Dermis microvascular lymphatic vessel endothelial cell (primary cell): Measurements from ENCODE around the gene WASHC2C. TPM values are rescaled to one million over a fixed set of nuclear protein-coding genes. Genes with fewer than 3 reads are reported as not detected.
"Not testable (repeated sequence)": the region's sequence is repeated elsewhere in the genome, so short reads cannot be mapped to it uniquely, and the experiment has no call there.

Experiments
- DNase-seq, 2 donors: peaks; one replicate each; pipeline versions ENCODE4 v3.0.0 to v3.0.0-alpha.2; 2010; ENCODE audit warnings: low read depth in 2 of 2
- total RNA-seq: library from RNA; depleted of rRNA; stranded (reverse); fragments of >200 nt; gene quantifications from 2 replicates; pipeline ENCODE4 v1.2.1, GENCODE V29; 2014

The WASHC2C gene
- total RNA-seq, 1 donor from 2014 or later, result 26.6 TPM

- not testable (repeated sequence) for DNase-seq
Observed at GRCh38 chr10:45761622-45762021, 34.6 kb downstream of the WASHC2C start.

GRCh38 chr10:45763037-45763436 is 36.0 kb downstream of the WASHC2C start:
- DNase-seq, result not testable (repeated sequence)

GRCh38 chr10:45768334-45768733 is 41.3 kb downstream of the WASHC2C start:
- not testable (repeated sequence) for DNase-seq

- DNase-seq, result not testable (repeated sequence)
Observed at GRCh38 chr10:45771757-45772461, 44.8 kb downstream of the WASHC2C start.

GRCh38 chr10:45786217-45786616 is 59.2 kb downstream of the WASHC2C start:
- not testable (repeated sequence) for DNase-seq

- not testable (repeated sequence) for DNase-seq
Observed at GRCh38 chr10:45787212-45787741, 60.2 kb downstream of the WASHC2C start.

GRCh38 chr10:45789991-45790390 is 62.9 kb downstream of the WASHC2C start:
- not testable (repeated sequence) for DNase-seq

GRCh38 chr10:45790694-45791426 is 63.8 kb downstream of the WASHC2C start:
- DNase-seq, result not testable (repeated sequence)

GRCh38 chr10:45794761-45795160 is 67.7 kb downstream of the WASHC2C start:
- not testable (repeated sequence) for DNase-seq

GRCh38 chr10:45803060-45804010 is 76.3 kb downstream of the WASHC2C start:
- DNase-seq, result peak; percentile 62 to 67

GRCh38 chr10:45804996-45805395 is 77.9 kb downstream of the WASHC2C start:
- DNase-seq, result not testable (repeated sequence)

- DNase-seq, result no peak
Observed at GRCh38 chr10:45809837-45810236, 82.8 kb downstream of the WASHC2C start.

GRCh38 chr10:45811075-45811474 is 84.0 kb downstream of the WASHC2C start:
- no peak for DNase-seq

- DNase-seq, result not testable (repeated sequence)
Observed at GRCh38 chr10:45812959-45813358, 85.9 kb downstream of the WASHC2C start.

- not testable (repeated sequence) for DNase-seq
Observed at GRCh38 chr10:45814146-45814545, 87.1 kb downstream of the WASHC2C start.

GRCh38 chr10:45817130-45817859 is 90.2 kb downstream of the WASHC2C start:
- no peak for DNase-seq

GRCh38 chr10:45817912-45818311 is 90.8 kb downstream of the WASHC2C start:
- no peak for DNase-seq

- no peak for DNase-seq
Observed at GRCh38 chr10:45819552-45819951, 92.5 kb downstream of the WASHC2C start.

GRCh38 chr10:45820107-45820830 is 93.2 kb downstream of the WASHC2C start:
- not testable (repeated sequence) for DNase-seq

GRCh38 chr10:45822918-45823317 is 95.9 kb downstream of the WASHC2C start:
- DNase-seq, result not testable (repeated sequence)
